PC-9 (cell line): ENCODE results near the gene BTK.

ENCODE experiments used
- CTCF ChIP-seq: fragments of 200-600 bp; sonication (generic); conservative IDR thresholded peaks from 2 replicates; pipeline ENCODE4 v1.6.1; 2017; ENCODE audit warnings: mixed run types, antibody characterized with exemption, mild to moderate bottlenecking, moderate library complexity
- EZH2 ChIP-seq: fragments of 200-600 bp; sonication (generic); IDR thresholded peaks from 2 replicates; pipeline ENCODE4 v1.8.0; 2017; ENCODE audit warnings: antibody characterized with exemption, low read depth

- TF ChIP-seq EZH2 (no peak), CTCF (no peak)
Observed at GRCh38 chrX:101303790-101304189, 82.2 kb downstream of the BTK start.
